Natural killer cell (primary cell): ENCODE data around the gene SLC12A7. TPM values are rescaled to one million over a fixed set of nuclear protein-coding genes. Genes with fewer than 3 reads are reported as not detected.

ENCODE experiments used
- ATAC-seq, 3 donors: fragments of 150-1000 bp in 2 of 3; fragments of 200-7000 bp in 1 of 3; cut with Tn5 transposase; 1 replicate in 1 of 3; 2 replicates in 2 of 3; pipeline ENCODE4 v1.10.0; 2021; ENCODE audit warnings: mild to moderate bottlenecking in 2 of 3, moderate library complexity in 2 of 3
- DNase-seq, 2 donors: peaks; one replicate each; pipeline versions ENCODE4 v3.0.0 to v3.0.0-alpha.2; 2013 to 2021; ENCODE audit warnings: mixed read lengths in 1 of 2
- H3K27ac ChIP-seq: one replicate; pipeline ENCODE4 v1.5.1; 2013; ENCODE audit warnings: mild to moderate bottlenecking, low read length
- H3K27me3 ChIP-seq: one replicate; pipeline ENCODE4 v1.6.1; 2013; ENCODE audit warnings: low read length; ENCODE audit not compliant: control insufficient read depth, insufficient read depth
- H3K36me3 ChIP-seq: one replicate; pipeline ENCODE4 v1.6.1; 2013; ENCODE audit warnings: low read length; ENCODE audit not compliant: control insufficient read depth, insufficient read depth
- H3K4me1 ChIP-seq: one replicate; pipeline ENCODE4 v1.6.1; 2013; ENCODE audit warnings: low read length; ENCODE audit not compliant: control insufficient read depth, insufficient read depth
- H3K4me3 ChIP-seq: one replicate; pipeline ENCODE4 v1.5.1; 2013; ENCODE audit warnings: low read length
- H3K9me3 ChIP-seq: one replicate; pipeline ENCODE4 v1.6.1; 2013; ENCODE audit warnings: low read length; ENCODE audit not compliant: control insufficient read depth, insufficient read depth
- H3K27ac Mint-ChIP-seq, 2 donors: one replicate each; pipeline ENCODE4 v1.8.0; 2022; ENCODE audit warnings: mild to moderate bottlenecking in 2 of 2, mixed read lengths in 2 of 2, moderate library complexity in 1 of 2
- H3K27me3 Mint-ChIP-seq, 2 donors: one replicate each; pipeline ENCODE4 v1.8.0; 2022; ENCODE audit warnings: low read depth in 2 of 2, mixed read lengths in 2 of 2
- H3K36me3 Mint-ChIP-seq: one replicate; pipeline ENCODE4 v1.8.0; 2022; ENCODE audit warnings: mixed read lengths
- H3K4me1 Mint-ChIP-seq, 2 donors: one replicate each; pipeline ENCODE4 v1.8.0; 2022; ENCODE audit warnings: mixed read lengths in 2 of 2
- H3K4me3 Mint-ChIP-seq: one replicate; pipeline ENCODE4 v1.8.0; 2022; ENCODE audit warnings: mild to moderate bottlenecking, moderate library complexity, mixed read lengths
- H3K9me3 Mint-ChIP-seq, 2 donors: one replicate each; pipeline ENCODE4 v1.8.0; 2022; ENCODE audit warnings: mixed read lengths in 2 of 2
- CTCF ChIP-seq: fragments of 200-600 bp; IDR thresholded peaks from one replicate; pipeline ENCODE4 v1.8.0; 2022; ENCODE audit warnings: antibody characterized with exemption
- WGBS: methylation state at CpG from one replicate; pipeline ENCODE4 v1.1.7; 2013; ENCODE audit warnings: missing lambda C conversion rate; ENCODE audit not compliant: insufficient coverage; 5-methylcytosine and 5-hydroxymethylcytosine counted together
- intact Hi-C: fragments of 100-400 bp; cut with micrococcal nuclease; formaldehyde crosslinking; loops from one replicate; pipeline ENCODE4 v1.14.2; 2022
- total RNA-seq, 4 donors: library from RNA; stranded (reverse); fragments of 120-200 nt in 1 of 4; gene quantifications; one replicate each; pipeline versions ENCODE4 v1.2.3 to v1.2.4, GENCODE V29; 2013 to 2022

The SLC12A7 gene
- total RNA-seq, 3 donors from 2014 or later (not counting 1 experiment from before 2014, with no cell fraction given) = 53.2 to 92.5 (median 81.3) TPM

- Histone ChIP-seq H3K4me1 (no peaks in the 10 kb centered on the region), H3K4me3 (no peak overlapping the region), H3K27me3 (no peaks in the 10 kb centered on the region), H3K36me3 (no peaks in the 10 kb centered on the region), H3K9me3 (no peaks in the 10 kb centered on the region), H3K27ac (no peak overlapping the region)
- H3K9me3 Mint-ChIP-seq = no peaks in the 10 kb centered on the region
- no peak for TF ChIP-seq CTCF
- WGBS = 89% methylated on average over 18 of the region's 20 CpGs
- no peaks in the 10 kb centered on the region for H3K36me3 Mint-ChIP-seq
- DNase-seq = no peak
- intact Hi-C loops = no loop called here
- no peak overlapping the region for H3K4me3 Mint-ChIP-seq
- no peak for ATAC-seq
- H3K27ac Mint-ChIP-seq = no peak overlapping the region
- peaks cover 0 to 3% of the 10 kb centered on the region in 2 donors for H3K27me3 Mint-ChIP-seq
- peaks cover 5% of the 10 kb centered on the region in 2 donors for H3K4me1 Mint-ChIP-seq
Observed at GRCh38 chr5:1123418-1124147, 11.7 kb upstream of the SLC12A7 start.

GRCh38 chr5:1122511-1123294 is 10.8 kb upstream of the SLC12A7 start:
- WGBS = 93% methylated on average over 34 of the region's 34 CpGs
- no peak for TF ChIP-seq CTCF
- ATAC-seq = no peak
- peaks cover 3% of the 10 kb centered on the region in 2 donors for H3K4me1 Mint-ChIP-seq
- H3K9me3 Mint-ChIP-seq = no peaks in the 10 kb centered on the region
- Histone ChIP-seq H3K4me3 (no peak overlapping the region), H3K27ac (no peak overlapping the region), H3K36me3 (no peaks in the 10 kb centered on the region), H3K4me1 (no peaks in the 10 kb centered on the region), H3K9me3 (no peaks in the 10 kb centered on the region), H3K27me3 (no peaks in the 10 kb centered on the region)
- H3K27ac Mint-ChIP-seq = no peak overlapping the region
- no peak for DNase-seq
- peaks cover 0 to 3% of the 10 kb centered on the region in 2 donors for H3K27me3 Mint-ChIP-seq
- H3K4me3 Mint-ChIP-seq = no peak overlapping the region
- intact Hi-C loops = no loop called here
- H3K36me3 Mint-ChIP-seq = no peaks in the 10 kb centered on the region

- no peaks in the 10 kb centered on the region for H3K36me3 Mint-ChIP-seq
- DNase-seq (no peak), ATAC-seq (no peak)
- no peak overlapping the region for H3K27ac ChIP-seq
- H3K9me3 ChIP-seq = no peaks in the 10 kb centered on the region
- H3K4me1 Mint-ChIP-seq = no peaks in the 10 kb centered on the region
- H3K4me3 Mint-ChIP-seq = no peak overlapping the region
- H3K27me3 ChIP-seq = no peaks in the 10 kb centered on the region
- intact Hi-C loops = no loop called here
- H3K27ac Mint-ChIP-seq = no peak overlapping the region
- no peaks in the 10 kb centered on the region for H3K9me3 Mint-ChIP-seq
- 96% methylated on average over 14 of the region's 14 CpGs for WGBS
- H3K4me1 ChIP-seq = no peaks in the 10 kb centered on the region
- no peaks in the 10 kb centered on the region for H3K36me3 ChIP-seq
- H3K4me3 ChIP-seq = no peak overlapping the region
- H3K27me3 Mint-ChIP-seq = peaks cover 0 to 3% of the 10 kb centered on the region in 2 donors
- no peak for TF ChIP-seq CTCF
Observed at GRCh38 chr5:1121891-1122290, 10.0 kb upstream of the SLC12A7 start.
